Chondrocyte (in vitro differentiated cells): Measurements from ENCODE around the gene EVI2A. TPM values are rescaled to one million over a fixed set of nuclear protein-coding genes. Genes with fewer than 3 reads are reported as not detected.

Experiments
- DNase-seq: peaks from one replicate; pipeline ENCODE4 v3.0.0; 2021; ENCODE audit warnings: mixed read lengths, low spot score
- H3K27ac Mint-ChIP-seq: one replicate; pipeline ENCODE4 v1.8.0; 2021; ENCODE audit warnings: mild to moderate bottlenecking, moderate library complexity, mixed read lengths; ENCODE audit not compliant: unreplicated experiment
- H3K27me3 Mint-ChIP-seq: 2 replicates; pipeline ENCODE4 v1.8.0; 2021; ENCODE audit warnings: low read depth, mixed read lengths
- H3K36me3 Mint-ChIP-seq: 2 replicates; pipeline ENCODE4 v1.8.0; 2021; ENCODE audit warnings: low read depth, mixed read lengths
- H3K4me1 Mint-ChIP-seq: 2 replicates; pipeline ENCODE4 v1.8.0; 2021; ENCODE audit warnings: low read depth, mild to moderate bottlenecking, mixed read lengths
- H3K4me3 Mint-ChIP-seq: one replicate; pipeline ENCODE4 v1.8.0; 2021; ENCODE audit warnings: mild to moderate bottlenecking, moderate library complexity, mixed read lengths; ENCODE audit not compliant: unreplicated experiment
- H3K9me3 Mint-ChIP-seq: 2 replicates; pipeline ENCODE4 v1.8.0; 2021; ENCODE audit warnings: low read depth, mixed read lengths
- CTCF ChIP-seq: fragments of 200-600 bp; sonication (generic); IDR thresholded peaks from 2 replicates; pipeline ENCODE4 v1.5.0; 2021; ENCODE audit warnings: antibody characterized with exemption, mild to moderate bottlenecking, moderate library complexity
- total RNA-seq: library from RNA; stranded (reverse); gene quantifications from 3 replicates; pipeline ENCODE4 v1.2.1, GENCODE V29; 2021

The EVI2A gene
- total RNA-seq, 1 donor from 2014 or later, result 0.22 TPM

- H3K27me3 Mint-ChIP-seq, result no peaks in the 10 kb centered on the region
- no peak for TF ChIP-seq CTCF
- no peak for DNase-seq
- H3K9me3 Mint-ChIP-seq, result no peaks in the 10 kb centered on the region
- peaks cover 5% of the 10 kb centered on the region for H3K36me3 Mint-ChIP-seq
- H3K27ac Mint-ChIP-seq, result no peak overlapping the region
- peaks cover 4% of the 10 kb centered on the region for H3K4me1 Mint-ChIP-seq
- H3K4me3 Mint-ChIP-seq, result no peak overlapping the region
Observed at GRCh38 chr17:31307640-31308039, 13.8 kb downstream of the EVI2A start.

- Mint-ChIP-seq H3K4me3 (no peak overlapping the region), H3K36me3 (peaks cover 3% of the 10 kb centered on the region), H3K27me3 (no peaks in the 10 kb centered on the region), H3K27ac (no peak overlapping the region), H3K4me1 (peaks cover 11% of the 10 kb centered on the region), H3K9me3 (no peaks in the 10 kb centered on the region)
- no peak for DNase-seq
- no peak for TF ChIP-seq CTCF
Observed at GRCh38 chr17:31299624-31300023, 21.8 kb downstream of the EVI2A start.

- Mint-ChIP-seq H3K27me3 (no peaks in the 10 kb centered on the region), H3K4me1 (peaks cover 18% of the 10 kb centered on the region), H3K27ac (no peak within 1 kb of the TSS), H3K4me3 (no peak within 1 kb of the TSS), H3K36me3 (peaks cover 1% of the 10 kb centered on the region), H3K9me3 (no peaks in the 10 kb centered on the region)
- DNase-seq, result no peak
- no peak for TF ChIP-seq CTCF
Observed at GRCh38 chr17:31297090-31297489, 24.3 kb downstream of the EVI2A start, which contains the start of gene OMG. OMG (minus strand) TSS chr17:31297239; CDS start chr17:31296331, 908 bp downstream.

- H3K4me1 Mint-ChIP-seq, result peaks cover 13% of the 10 kb centered on the region
- no peak for TF ChIP-seq CTCF
- no peak overlapping the region for H3K4me3 Mint-ChIP-seq
- H3K27me3 Mint-ChIP-seq, result no peaks in the 10 kb centered on the region
- no peak for DNase-seq
- H3K27ac Mint-ChIP-seq, result no peak overlapping the region
- H3K36me3 Mint-ChIP-seq, result peaks cover 1% of the 10 kb centered on the region
- no peaks in the 10 kb centered on the region for H3K9me3 Mint-ChIP-seq
Observed at GRCh38 chr17:31296142-31296541, 25.3 kb downstream of the EVI2A start.

- Mint-ChIP-seq H3K4me1 (peaks cover 13% of the 10 kb centered on the region), H3K27me3 (no peaks in the 10 kb centered on the region), H3K36me3 (peaks cover 1% of the 10 kb centered on the region), H3K9me3 (no peaks in the 10 kb centered on the region), H3K27ac (no peak overlapping the region), H3K4me3 (no peak overlapping the region)
- no peak for DNase-seq
- TF ChIP-seq CTCF, result no peak
Observed at GRCh38 chr17:31295489-31295871, 25.9 kb downstream of the EVI2A start.
